GM21825 (cell line): Measurements from ENCODE around the gene CORO6.

Experiments
- ATAC-seq: cut with Tn5 transposase; IDR thresholded peaks from one replicate; pipeline ENCODE4 v1.9.1; 2021; ENCODE audit warnings: mild to moderate bottlenecking, moderate library complexity; ENCODE audit not compliant: unreplicated experiment

CORO6 gene

DNA sequence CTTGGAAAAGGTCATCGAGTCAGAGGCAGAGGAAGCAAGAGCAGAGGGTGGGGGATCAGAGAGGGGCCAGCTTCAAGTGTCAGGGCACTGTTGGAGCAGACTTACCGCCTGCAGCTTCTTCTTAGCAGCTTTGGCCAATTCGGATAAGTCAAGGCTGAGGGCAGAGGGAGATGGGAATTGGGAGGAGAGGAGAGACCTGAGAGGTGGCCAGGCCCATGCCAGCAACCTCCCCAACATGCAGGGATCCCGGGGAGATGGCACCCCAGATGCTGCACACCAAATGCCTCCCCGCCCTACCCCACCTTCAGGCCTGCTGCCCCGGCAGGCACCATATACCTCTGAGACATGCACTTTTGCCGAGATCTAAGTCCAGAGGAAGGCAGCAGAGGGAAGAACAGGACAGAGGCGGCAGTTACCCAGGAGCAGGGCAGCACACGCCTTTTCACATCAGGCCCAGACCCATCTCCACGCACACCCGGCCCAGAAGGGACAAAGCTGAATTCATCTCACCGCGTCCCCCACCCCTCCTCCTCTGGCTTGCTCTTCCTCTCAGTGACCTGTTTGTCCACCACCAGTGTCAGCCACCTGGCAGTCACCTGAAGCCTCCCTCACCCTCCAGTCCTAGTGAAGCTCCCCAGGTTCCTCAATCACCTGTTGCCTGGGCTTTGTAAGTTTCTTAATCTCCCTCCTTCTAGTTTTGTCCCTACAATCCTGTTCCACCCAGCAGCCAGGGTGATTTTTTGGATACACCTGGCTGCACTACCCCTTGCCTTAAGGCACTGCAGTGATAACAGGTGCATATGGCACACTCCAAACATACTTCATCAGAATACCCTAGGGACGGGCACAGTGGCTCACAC, 43.9 kb downstream of the CORO6 start:
- no peak for ATAC-seq

DNA sequence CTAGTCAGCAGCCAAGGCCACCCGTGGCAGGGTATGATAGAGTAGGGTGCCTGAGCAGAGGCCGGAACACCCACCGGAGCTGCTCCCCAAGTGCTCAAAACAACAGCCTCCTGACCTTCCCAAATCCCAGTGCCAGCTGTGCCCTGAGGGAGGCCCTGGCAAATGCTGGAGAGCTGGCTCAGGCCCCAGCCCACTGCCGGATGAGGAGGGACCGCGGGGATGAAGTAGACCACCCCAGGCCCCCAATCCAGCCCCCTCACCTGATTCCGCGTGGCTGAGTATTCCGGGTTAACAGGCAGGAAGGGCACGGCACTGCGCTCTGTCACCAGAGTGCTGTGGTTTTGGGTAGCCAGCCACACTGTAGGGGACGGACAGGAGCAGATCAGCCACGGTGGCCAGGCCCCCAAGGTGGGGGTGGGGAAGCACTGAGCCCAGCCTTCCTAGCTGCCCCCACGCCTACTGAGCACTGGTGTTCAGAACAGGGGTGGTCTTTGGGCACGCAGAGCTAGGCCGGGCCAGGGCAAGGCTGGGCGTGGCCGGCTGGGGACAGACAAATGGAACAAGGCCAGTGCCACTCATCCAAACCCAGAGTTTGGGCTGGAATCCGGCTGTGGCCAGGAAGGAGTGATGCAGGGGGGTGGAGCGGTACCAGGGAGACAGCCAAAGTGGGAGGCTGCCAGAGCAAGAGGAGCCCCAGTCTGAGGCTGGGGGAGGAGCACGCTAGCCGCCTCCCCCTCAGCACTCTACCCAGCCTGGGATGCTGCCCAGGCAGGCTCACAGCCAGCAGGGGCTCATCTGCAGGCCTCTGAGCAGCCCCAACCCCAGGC, 45.1 kb downstream of the CORO6 start:
- no peak for ATAC-seq

DNA sequence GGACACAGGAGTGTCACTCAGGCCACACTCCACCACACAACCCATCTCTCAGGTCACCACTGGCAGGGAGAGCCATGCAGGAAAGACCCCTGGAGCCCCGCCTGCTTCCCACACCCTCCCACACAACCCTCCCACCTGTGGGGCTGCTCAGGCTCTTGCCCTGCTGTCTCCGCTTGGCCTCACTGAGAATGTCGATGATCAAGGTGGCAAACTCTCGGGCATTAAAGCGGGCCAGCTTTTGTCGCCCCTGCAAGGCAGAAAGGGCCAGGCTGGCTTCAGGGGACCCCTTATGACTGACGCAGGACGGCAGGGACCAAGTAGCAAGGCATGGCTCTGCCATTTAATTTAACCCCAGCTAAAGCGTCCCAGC, 45.7 kb downstream of the CORO6 start:
- ATAC-seq: no peak

DNA sequence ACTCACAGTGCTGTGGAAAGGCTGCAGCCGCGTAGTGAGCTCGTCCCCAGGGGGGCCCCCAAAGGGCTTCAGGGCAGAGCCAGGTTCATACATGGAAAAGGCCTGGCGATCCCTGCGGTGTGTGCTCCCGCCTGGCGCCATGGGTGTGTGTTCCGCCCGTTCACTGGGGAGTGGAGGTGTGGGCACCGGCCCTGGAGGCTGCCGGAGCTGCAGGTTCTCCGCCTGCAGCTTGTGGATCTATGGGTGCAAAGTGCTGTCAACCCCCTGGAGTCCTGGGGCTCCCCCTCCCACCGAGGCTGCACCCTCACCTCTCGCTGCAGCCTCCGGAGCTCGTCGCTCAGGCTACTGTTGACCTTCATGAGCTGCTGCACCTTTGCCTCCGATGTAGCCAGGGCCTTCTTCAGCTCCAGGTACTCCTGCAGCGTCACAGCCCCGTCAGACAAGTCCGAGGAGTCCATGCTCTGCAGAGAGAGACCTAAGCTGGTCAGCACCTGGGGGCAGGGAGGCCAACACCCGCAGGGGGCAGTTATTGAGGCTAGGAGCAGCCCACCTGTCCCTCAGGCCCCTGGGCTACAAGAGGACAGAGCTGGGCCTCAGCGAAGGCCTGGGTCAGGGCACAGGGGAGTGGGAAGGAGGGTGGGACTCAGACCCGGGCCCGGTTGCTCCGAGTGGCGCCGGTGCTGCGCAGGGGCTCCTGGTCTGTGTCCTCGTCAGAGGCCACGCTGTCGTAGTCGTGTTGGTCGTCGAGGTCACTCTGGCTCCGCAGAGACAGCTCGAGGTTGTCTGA, 46.3 kb downstream of the CORO6 start:
- no peak for ATAC-seq

DNA sequence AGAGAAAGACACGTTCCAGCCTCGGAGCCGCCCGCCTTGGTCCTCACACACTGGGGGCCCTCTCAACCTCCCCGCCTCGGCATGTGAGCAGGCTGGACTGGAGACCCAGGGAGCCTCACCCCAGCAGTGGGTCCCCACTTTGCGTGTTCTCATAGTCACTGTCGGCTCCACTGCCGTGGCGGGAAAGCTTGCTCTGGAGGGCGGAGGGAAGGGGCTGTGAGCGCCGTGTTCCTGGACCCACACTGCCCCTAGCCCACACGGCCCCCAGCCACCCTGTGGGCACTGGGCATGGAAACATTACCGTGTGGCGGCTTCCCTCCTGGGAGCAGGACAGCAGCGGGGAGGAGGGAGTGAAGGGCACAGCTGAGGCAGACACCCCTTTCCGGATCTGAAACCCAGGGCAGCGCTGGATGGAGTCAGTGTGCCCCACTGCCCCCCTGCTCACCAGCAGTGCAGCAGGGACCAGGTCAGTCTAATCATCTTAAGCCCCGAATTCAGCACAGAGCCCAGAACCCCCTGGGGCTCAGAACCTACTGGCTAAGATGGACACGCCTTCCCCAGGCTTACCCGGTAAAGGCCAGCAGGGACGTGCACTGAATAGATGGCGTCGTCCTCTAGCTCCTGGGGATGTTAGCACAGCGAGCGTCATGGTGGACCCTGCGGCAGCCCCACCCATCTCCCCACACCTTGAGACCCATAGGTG, 47.0 kb downstream of the CORO6 start:
- ATAC-seq: no peak

DNA sequence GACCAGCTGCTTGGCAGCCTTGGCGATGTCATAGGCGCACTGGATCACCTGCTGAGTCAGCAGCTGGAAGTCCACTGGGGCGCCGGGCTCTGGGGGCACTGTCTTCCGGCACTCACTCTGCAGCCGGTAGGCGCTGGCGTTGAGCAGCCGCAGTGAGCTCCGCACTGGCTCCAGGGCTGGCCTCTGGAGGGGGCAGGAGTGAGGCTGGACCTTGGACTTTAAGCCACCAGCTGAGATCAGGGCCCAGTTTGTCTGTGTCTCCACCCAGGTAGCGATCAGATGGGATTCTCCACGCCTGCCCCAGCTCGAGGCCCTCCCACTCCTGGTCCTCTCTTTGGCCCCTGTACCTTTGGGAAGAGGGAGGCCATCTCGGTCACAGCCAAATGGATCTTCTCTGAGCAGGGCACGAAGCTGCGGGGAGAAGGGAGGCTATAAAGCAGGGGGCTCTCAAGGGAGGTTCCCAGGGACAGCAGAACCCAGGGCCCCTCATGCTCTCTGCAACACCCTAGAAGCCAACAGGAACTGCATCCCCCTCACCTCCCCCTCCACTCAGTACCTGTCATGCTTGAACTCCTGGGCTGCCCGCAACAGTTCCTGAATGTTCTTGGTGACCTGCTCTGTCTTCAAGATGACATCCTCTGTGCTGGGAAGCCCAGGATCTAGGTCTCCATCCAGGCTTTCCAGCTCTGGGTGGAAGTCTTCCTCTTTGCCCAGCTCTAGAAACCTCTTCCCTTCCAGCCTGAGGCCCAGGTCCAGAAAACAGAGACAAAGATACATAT, 47.8 kb downstream of the CORO6 start:
- no peak for ATAC-seq

DNA sequence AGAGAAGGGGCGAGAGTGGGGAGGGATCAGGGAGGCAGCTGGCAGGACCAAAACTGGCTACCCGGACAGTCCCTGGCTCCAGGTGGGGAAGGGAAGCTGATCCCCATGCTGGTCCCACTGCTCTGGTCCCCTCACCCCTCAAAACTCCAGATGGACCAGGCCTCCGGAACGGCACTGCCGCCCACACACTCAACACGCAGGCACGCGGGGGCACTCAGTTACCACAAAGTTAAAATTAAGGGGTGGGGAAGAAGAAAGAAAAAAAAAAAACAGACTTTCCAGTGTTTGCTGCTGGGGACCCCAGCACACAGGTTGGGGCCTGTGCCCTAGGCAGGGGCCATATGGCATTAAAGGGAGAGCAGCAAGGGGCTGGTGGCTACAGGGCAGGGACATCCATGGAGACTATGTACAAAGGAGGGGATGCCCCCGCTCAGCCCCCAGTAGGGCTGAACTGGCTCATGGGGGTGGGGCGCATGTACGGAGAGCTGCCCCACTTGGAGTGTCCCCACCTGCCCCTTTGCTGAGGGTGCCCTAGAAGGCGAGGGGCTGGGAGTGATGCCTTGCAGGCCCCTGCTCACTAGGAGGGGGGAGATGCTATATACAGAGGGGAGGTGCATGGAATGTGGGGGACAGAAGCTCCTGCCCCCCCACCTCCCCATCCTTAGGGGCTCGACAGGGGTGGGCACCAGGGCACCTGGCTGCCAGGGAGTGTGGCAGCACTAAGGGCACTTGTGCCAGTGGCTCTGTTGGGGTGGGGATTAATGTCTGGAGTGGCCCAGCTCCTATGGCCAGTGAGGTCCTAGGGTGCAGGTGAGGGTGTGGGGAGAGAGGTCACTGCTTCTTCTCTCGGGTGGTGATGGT, 48.6 kb downstream of the CORO6 start:
- no peak for ATAC-seq

DNA sequence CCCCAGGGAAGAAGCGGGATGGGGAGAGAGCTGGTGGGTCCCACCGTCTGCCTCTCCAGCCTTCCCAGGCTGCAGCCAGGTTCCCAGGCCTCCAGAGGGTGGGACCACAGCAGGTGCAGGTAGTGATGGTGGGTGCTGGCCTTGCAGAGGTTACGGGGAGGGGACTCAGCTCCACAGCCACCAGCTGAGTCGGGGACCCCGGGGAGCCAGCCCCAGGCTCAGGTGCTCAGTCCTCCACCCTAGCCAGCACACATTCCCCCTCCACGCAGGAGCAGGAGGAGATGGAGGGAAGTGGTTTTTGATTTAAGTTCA, 49.2 kb downstream of the CORO6 start:
- no peak for ATAC-seq

DNA sequence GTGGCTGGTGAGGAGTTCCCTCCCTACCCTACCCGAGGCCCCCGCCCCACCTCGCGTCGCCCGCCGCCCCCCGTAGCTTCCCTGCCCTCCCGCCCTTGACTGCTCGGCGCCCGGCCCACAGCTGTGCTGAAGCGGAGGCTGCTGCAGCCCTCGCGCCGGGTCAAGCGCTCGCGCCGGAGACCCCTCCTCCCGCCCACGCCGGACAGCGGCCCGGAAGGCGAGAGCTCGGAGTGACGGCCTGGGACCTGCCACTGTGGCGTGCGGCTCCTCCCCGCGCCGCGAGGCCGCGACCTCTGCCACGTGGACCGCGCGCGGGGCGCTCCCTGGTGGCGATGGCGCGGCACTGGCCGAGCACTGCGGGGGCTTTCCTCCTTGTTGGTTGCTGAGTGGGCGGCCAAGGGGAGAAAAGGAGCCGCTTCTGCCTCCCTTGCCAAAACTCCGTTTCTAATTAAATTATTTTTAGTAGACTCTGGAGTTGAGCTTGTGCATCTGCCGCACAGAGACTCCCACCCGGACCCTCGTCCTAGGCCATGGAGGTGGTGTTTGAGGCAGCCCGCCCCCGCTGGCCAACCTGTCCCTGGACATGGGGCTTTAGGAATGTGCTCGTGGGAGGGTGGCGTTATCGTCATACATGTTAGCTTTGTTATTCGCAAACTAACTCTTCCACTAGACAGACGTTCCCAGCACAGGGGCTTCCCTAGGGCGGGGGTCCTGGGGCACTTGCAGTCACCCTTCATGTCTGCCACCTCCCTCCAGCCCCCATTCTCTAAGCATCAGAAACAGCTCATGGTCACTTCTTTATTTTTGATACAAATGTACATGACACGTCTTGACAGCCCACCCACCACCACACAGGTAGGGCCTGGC, 49.8 kb downstream of the CORO6 start:
- no peak for ATAC-seq

DNA sequence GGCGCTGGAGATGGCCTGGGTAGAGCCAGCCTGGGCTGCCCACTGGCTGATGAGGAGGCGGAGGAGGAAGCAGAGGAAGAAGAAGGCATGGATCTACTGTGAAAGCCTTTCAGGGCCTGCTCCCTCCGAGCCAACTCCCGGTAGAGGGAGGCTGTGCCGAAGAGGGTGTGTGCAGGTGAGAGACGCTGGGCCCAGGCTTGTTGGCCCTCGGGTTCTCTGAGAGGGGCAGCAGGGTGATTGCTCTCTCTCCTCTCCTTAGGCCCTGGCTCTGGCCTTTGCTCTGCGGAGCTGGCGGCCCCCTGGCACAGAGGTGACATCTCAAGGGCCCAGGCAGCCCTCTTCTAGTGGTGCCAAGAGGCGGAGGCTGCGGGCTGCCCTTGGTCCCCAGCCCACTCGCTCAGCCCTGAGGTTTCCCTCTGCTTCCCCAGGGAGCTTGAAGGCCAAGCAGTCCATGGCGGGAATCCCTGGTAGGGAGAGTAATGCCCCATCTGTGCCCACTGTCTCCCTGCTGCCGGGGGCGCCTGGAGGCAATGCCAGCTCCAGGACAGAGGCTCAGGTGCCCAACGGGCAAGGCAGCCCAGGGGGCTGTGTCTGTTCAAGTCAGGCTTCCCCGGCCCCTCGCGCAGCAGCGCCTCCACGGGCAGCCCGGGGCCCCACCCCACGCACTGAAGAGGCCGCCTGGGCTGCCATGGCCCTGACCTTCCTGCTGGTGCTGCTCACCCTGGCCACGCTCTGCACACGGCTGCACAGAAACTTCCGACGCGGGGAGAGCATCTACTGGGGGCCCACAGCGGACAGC, 50.6 kb downstream of the CORO6 start:
- no peak for ATAC-seq

DNA sequence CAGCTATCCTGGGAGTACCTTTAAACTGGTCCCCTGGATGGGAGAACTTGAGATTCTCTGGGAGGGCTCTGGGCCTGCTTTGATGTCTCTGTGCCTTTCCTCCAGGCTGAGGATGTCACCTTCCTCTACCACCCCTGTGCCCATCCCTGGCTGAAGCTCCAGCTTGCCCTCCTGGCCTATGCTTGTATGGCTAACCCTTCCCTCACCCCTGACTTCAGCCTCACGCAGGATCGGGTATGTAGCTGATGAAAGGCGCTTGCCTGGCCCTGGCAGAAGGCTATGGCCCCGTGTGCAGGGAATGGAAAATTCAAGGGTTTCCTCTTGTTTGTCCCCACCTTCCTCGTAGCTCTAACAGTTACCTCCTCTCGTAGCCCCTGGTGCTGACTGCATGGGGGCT, 51.2 kb downstream of the CORO6 start:
- no peak for ATAC-seq

DNA sequence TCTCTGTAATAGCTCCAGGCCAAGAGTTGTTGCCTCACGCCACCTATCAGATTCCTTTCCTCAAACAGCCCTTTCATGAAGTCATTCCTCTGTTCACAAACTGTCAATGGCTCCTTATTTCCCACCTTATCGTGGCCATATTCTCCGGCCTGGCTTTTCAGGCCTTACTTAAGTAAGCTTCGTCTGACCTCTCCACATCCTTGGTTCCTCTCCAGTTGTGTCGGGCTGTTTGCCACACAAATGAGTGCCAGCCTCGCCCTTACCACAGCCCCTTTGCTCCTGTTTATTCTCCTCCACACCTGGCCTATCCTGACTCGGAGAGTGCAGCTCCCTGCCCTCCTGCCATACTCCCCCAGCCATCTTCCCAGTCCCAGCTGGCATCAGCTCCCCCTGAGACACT, 52.2 kb downstream of the CORO6 start:
- no peak for ATAC-seq

DNA sequence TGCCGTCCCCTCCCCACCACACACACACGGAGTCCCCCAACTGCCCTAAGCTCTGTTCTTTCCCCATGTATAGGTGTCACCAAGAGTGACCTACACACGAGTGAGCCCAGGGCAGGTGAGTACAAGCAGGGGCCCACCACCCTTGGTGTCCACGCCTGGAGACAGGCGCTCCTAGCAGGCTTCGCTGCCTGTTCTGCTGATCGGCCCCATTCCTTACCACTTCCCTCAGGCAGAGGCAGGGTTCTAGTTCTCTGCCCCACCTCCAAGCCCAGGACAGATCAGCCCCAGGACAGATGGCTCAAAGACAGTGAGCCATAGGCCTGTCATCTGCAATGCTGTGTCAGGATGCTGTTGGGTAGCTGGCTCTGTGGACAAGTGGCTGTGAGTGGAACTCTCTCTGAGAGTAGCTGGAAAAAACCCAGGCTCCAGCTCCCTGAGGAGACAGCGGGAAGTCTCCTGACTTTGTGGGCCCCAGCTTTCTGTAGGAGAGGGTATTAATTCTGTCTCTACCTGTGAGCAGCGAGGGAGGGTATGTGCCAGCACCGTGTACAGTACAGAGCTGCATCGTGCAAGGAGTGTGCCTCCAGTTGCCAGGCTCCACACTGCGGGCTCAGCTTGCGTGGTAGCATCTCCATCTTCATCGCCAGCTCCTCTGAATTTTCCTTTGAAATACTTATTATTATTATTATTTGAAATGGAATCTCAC, 53.3 kb downstream of the CORO6 start:
- no peak for ATAC-seq

DNA sequence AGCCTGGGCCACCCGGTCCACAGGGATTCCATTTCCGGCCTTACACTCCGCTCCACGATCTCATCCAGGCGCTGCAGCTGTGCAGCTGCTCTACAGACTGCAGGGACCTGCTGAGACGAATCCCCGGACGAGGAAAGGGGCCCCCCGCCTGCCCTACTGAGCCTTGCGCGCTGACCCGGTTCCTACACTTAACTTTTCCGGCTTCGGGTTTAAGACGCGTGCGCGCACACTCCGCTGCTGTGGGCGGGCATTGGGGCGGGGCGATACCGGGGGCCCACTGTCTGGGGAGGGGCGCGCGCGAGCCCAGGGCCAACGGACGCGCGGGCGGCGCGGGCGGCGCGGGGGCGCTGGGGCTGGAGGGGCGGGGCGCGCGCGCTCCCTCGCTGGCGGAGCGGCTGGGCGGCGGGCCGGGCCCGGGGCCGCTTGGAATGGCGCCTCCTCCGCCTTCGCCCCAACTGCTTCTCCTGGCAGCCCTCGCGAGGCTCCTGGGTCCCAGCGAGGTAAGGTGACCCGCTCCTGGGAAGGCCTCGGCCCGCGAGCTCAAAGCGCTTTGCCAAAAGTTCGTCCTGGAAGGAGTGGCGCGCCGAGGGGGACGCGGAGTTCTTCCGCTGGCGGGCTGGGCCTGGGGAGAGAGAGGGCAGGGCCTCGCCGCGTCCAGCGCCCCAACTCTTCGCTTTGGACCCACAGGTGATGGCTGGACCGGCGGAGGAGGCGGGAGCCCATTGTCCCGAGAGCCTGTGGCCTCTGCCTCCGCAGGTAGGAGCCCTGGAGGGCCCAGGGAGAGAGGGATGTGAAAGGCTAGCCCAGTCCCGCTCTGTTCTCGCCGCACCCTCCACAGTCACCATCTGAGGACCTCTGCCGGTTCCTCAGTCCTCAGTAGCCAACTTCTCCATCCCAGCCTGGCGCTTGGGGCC, 54.1 kb downstream of the CORO6 start, which contains the start of gene TP53I13:
TP53I13 (plus strand) TSS at position 371 of the 914 bp plus-strand sequence; CDS start at position 429, 58 bp downstream.
- peak; percentile 45 for ATAC-seq

DNA sequence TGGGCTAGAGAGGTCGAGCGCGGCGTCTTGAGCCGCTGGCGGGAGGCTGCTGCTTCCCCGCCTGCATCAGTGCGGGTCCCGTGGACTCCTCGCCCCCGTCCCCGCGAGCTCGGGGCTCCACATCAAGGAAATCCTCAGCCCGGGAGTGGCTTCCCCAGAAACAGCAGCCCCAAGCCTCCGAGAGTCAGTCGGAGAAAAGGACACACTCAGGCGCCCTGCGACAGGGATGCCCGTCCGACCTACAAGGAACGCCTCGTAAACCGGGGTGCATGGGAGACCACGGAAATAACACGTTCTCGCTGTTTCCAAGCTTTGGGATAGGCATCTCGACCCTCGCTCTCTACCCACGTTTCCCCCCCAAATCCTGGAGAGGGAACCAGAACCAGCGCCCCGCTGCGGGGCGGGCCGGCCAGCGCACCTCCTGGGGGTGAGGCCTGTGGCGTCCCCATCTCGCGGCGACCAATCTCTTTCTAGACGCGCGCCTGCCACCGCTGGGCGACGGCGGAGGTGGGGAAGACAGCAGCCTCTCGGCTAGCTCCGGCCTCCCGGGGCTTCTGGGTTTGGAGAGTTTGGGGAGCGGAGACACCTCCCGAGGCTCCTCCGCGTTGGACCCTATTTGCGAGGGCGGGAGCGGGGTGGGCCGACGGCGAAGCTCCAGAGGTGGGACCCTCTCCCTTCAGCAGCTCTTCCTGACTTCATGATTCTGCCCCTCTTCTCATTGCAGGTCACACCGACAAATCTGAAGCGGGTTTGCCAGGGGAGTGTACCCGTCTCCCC, 55.0 kb downstream of the CORO6 start:
- ATAC-seq: peak; percentile 30
